Upper lobe of left lung (tissue), 4 donors: ENCODE measurements around the gene IRF8.

Source experiments
- EP300 ChIP-seq, 4 donors: sonication (generic); formaldehyde crosslinking; IDR thresholded peaks; one replicate each; pipeline ENCODE4 v1.5.1; 2017; ENCODE audit warnings: antibody characterized with exemption in 4 of 4, control low read depth in 2 of 4
- POLR2A ChIP-seq, 4 donors: fragments of 450-650 bp; IDR thresholded peaks; one replicate each; pipeline ENCODE4 v1.5.1; 2016 to 2017; ENCODE audit warnings: antibody characterized with exemption in 4 of 4, mild to moderate bottlenecking in 2 of 4
- POLR2AphosphoS5 ChIP-seq, 2 donors: sonication (generic); formaldehyde crosslinking; IDR thresholded peaks; one replicate each; pipeline ENCODE4 v1.5.1; 2017; ENCODE audit warnings: antibody characterized with exemption in 2 of 2
- TF ChIP-seq, protein P1 (sequence below), 6 experiments: fragments of 450-650 bp in 4 of 6; fragments of 200-600 bp in 2 of 6; sonication (generic) in 2 of 6; IDR thresholded peaks; one replicate each; pipeline ENCODE4 v1.5.1; 2016 to 2019; ENCODE audit warnings: antibody characterized with exemption in 6 of 6

DNA sequence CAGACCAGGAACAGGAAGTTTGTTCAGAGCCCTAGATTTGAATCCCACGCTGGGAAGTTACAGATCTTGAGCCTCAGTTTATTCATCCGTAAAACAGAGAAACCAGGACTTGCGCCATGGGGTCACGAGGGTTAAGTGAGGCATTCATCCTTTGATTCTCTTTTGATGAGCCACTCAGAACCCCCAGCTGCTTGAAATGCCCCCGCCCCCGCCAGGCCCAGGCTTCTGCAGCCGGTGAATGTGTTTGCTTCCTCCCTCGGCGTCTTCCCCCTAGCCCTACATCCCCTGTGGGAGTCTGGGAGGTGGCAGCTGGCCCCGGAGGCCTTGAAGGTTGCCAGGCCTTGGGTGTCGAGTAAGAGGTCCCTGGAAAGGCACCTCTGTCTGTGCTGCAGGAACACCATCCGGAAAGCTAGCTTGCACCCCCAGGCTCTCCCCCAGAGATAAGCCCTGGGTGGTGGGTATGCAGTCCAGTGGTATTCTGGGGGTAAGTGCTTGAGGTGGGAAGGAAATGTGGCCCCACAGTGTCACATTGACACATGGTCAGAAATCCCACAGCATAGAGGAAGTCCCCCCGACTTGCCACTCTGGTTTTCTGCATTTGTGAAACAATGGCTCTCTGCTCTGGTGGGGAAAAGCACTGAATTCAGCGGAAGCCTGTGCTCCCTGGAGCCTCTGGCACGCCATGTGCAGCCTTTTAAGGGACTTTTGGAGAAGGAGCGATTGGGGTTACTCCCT, 14.9 kb downstream of the IRF8 start:
- no peak for TF ChIP-seq EP300 (IDR thresholded peaks at IDR 0.05)
- TF ChIP-seq, protein P1, sequence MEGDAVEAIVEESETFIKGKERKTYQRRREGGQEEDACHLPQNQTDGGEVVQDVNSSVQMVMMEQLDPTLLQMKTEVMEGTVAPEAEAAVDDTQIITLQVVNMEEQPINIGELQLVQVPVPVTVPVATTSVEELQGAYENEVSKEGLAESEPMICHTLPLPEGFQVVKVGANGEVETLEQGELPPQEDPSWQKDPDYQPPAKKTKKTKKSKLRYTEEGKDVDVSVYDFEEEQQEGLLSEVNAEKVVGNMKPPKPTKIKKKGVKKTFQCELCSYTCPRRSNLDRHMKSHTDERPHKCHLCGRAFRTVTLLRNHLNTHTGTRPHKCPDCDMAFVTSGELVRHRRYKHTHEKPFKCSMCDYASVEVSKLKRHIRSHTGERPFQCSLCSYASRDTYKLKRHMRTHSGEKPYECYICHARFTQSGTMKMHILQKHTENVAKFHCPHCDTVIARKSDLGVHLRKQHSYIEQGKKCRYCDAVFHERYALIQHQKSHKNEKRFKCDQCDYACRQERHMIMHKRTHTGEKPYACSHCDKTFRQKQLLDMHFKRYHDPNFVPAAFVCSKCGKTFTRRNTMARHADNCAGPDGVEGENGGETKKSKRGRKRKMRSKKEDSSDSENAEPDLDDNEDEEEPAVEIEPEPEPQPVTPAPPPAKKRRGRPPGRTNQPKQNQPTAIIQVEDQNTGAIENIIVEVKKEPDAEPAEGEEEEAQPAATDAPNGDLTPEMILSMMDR (IDR thresholded peaks at IDR 0.05): no peak
- TF ChIP-seq POLR2AphosphoS5 (IDR thresholded peaks at IDR 0.05): no peak
- no peak for TF ChIP-seq POLR2A (IDR thresholded peaks at IDR 0.05)
